A549 (cell line): ENCODE measurements around the gene CETN3. TPM values are rescaled to one million over a fixed set of nuclear protein-coding genes. Genes with fewer than 3 reads are reported as not detected.

Experiments used
- JUNB ChIP-seq: fragments of >200 bp; sonication (Bioruptor Twin); formaldehyde crosslinking; IDR thresholded peaks from 2 replicates; pipeline ENCODE4 v1.6.1; 2016
- MYC ChIP-seq: IDR thresholded peaks from 2 replicates; pipeline ENCODE4 v1.6.1; 2012; ENCODE audit warnings: mild to moderate bottlenecking, inconsistent platforms, low read length, improper control_type of control experiment, borderline replicate concordance
- polyA plus RNA-seq, 4 experiments: library from polyadenylated mRNA; depleted of rRNA in 3 of 4; stranded (reverse); fragments of >200 nt; fragmentation: RNase III in 1 of 4; extraction: RNeasy Plus Mini Kit Qiagen cat#74134 plus additional on column Dnase treatment in 1 of 4; gene quantifications; 2 replicates in 3 of 4; 3 replicates in 1 of 4; pipeline ENCODE4 v1.2.3, GENCODE V29; 2011 to 2017

CETN3 gene
- polyA plus RNA-seq, 2 of the 4 experiments (the other 2 are of a cell fraction): 49.9 to 50.8 TPM

- TF ChIP-seq MYC: no peak
- TF ChIP-seq JUNB: no peak
These were observed 67.0 kb downstream of the CETN3 start (continued) for GRCh38 chr5:90342576-90342975.

Other genes starting within 250 kb of the CETN3 start
- 4.4 and 5.3 TPM in 2 replicates for gene MBLAC2, start 65.0 kb upstream of the CETN3 start, polyA plus RNA-seq (2011; rRNA removed)
- gene MBLAC2, start 65.0 kb upstream of the CETN3 start, polyA plus RNA-seq (2017; fragmentation: RNase III; extraction: RNeasy Plus Mini Kit Qiagen cat#74134 plus additional on column Dnase treatment): 4.4 to 5.7 TPM (median 5.4 TPM) in 3 replicates
- 15.7 and 22.6 TPM in 2 replicates for gene POLR3G, start 65.1 kb upstream of the CETN3 start, polyA plus RNA-seq (2011; rRNA removed)
- gene POLR3G, start 65.1 kb upstream of the CETN3 start, polyA plus RNA-seq (2017; fragmentation: RNase III; extraction: RNeasy Plus Mini Kit Qiagen cat#74134 plus additional on column Dnase treatment): 11.6 to 17.5 TPM (median 11.7 TPM) in 3 replicates
- gene LYSMD3, start 119.8 kb upstream of the CETN3 start, polyA plus RNA-seq (2011; rRNA removed): 17.1 and 24.1 TPM in 2 replicates
- 9.5 to 11.1 TPM (median 10.6 TPM) in 3 replicates for gene LYSMD3, start 119.8 kb upstream of the CETN3 start, polyA plus RNA-seq (2017; fragmentation: RNase III; extraction: RNeasy Plus Mini Kit Qiagen cat#74134 plus additional on column Dnase treatment)
- 3.7 and 4.0 TPM in 2 replicates for gene ADGRV1, start 149.0 kb upstream of the CETN3 start, polyA plus RNA-seq (2011; rRNA removed)
- 0.17 to 0.70 TPM (median 0.65 TPM) in 3 replicates for gene ADGRV1, start 149.0 kb upstream of the CETN3 start, polyA plus RNA-seq (2017; fragmentation: RNase III; extraction: RNeasy Plus Mini Kit Qiagen cat#74134 plus additional on column Dnase treatment)